H9 (cell line): ENCODE measurements around the gene CEACAM20. TPM values are rescaled to one million over a fixed set of nuclear protein-coding genes. Genes with fewer than 3 reads are reported as not detected.

Source experiments
- DNase-seq: peaks from one replicate; pipeline ENCODE4 v3.0.0-alpha.2; 2017
- H2AFZ ChIP-seq: one replicate; pipeline ENCODE4 v1.6.1; 2013; ENCODE audit warnings: mild to moderate bottlenecking, low read length, control low read depth, moderate library complexity
- H2AK5ac ChIP-seq: 2 replicates; pipeline ENCODE4 v1.6.1; 2013; ENCODE audit warnings: low read length, control low read depth, mixed read lengths; ENCODE audit not compliant: insufficient read length
- H2BK120ac ChIP-seq: one replicate; pipeline ENCODE4 v1.6.1; 2013; ENCODE audit warnings: low read depth, mild to moderate bottlenecking, low read length, control low read depth, inconsistent platforms; ENCODE audit not compliant: poor library complexity, severe bottlenecking
- H2BK12ac ChIP-seq: 2 replicates; pipeline ENCODE4 v1.6.1; 2013; ENCODE audit warnings: low read length, control low read depth, mixed read lengths, low read depth; ENCODE audit not compliant: insufficient read length
- H2BK15ac ChIP-seq: 2 replicates; pipeline ENCODE4 v1.6.1; 2013; ENCODE audit warnings: low read depth, low read length, control low read depth
- H2BK20ac ChIP-seq: one replicate; pipeline ENCODE4 v1.6.1; 2013; ENCODE audit warnings: low read depth, mild to moderate bottlenecking, low read length, control low read depth, inconsistent platforms; ENCODE audit not compliant: poor library complexity, severe bottlenecking
- H2BK5ac ChIP-seq: 2 replicates; pipeline ENCODE4 v1.6.1; 2013; ENCODE audit warnings: low read length, control low read depth, mixed read lengths; ENCODE audit not compliant: insufficient read length
- H3K14ac ChIP-seq: 2 replicates; pipeline ENCODE4 v1.6.1; 2013; ENCODE audit warnings: low read length, control low read depth; ENCODE audit not compliant: insufficient read depth
- H3K18ac ChIP-seq: 2 replicates; pipeline ENCODE4 v1.6.1; 2013; ENCODE audit warnings: low read depth, mild to moderate bottlenecking, mixed read lengths, low read length, control low read depth; ENCODE audit not compliant: insufficient read length
- H3K23ac ChIP-seq: 2 replicates; pipeline ENCODE4 v1.6.1; 2013; ENCODE audit warnings: low read length, control low read depth, mixed read lengths, low read depth; ENCODE audit not compliant: insufficient read length
- H3K23me2 ChIP-seq: 2 replicates; pipeline ENCODE4 v1.6.1; 2013; ENCODE audit warnings: low read depth, mild to moderate bottlenecking, mixed read lengths, low read length, control low read depth; ENCODE audit not compliant: insufficient read length, poor library complexity, severe bottlenecking
- H3K27ac ChIP-seq: 2 replicates; pipeline ENCODE4 v1.5.1; 2013; ENCODE audit warnings: low read length, control low read depth, mixed read lengths, low read depth; ENCODE audit not compliant: insufficient read length
- H3K27me3 ChIP-seq: 2 replicates; pipeline ENCODE4 v1.6.1; 2013; ENCODE audit warnings: low read length, control low read depth, inconsistent platforms; ENCODE audit not compliant: insufficient read depth
- H3K4ac ChIP-seq: 2 replicates; pipeline ENCODE4 v1.6.1; 2013; ENCODE audit warnings: low read depth, mild to moderate bottlenecking, control low read depth, inconsistent platforms, low read length, moderate library complexity
- H3K4me1 ChIP-seq: 2 replicates; pipeline ENCODE4 v1.6.1; 2013; ENCODE audit warnings: low read length, control low read depth, inconsistent platforms; ENCODE audit not compliant: insufficient read depth
- H3K4me2 ChIP-seq: 2 replicates; pipeline ENCODE4 v1.6.1; 2013; ENCODE audit warnings: low read length, control low read depth, mixed read lengths; ENCODE audit not compliant: insufficient read length, insufficient read depth
- H3K56ac ChIP-seq: 2 replicates; pipeline ENCODE4 v1.6.1; 2013; ENCODE audit warnings: low read depth, mild to moderate bottlenecking, mixed read lengths, low read length, control low read depth; ENCODE audit not compliant: insufficient read length
- H3K79me1 ChIP-seq: 2 replicates; pipeline ENCODE4 v1.6.1; 2013; ENCODE audit warnings: low read depth, mild to moderate bottlenecking, moderate library complexity, low read length, control low read depth, inconsistent platforms; ENCODE audit not compliant: insufficient read depth, poor library complexity, severe bottlenecking
- H3K79me2 ChIP-seq: 2 replicates; pipeline ENCODE4 v1.6.1; 2013; ENCODE audit warnings: low read length, control low read depth, inconsistent platforms; ENCODE audit not compliant: insufficient read depth
- H3K9ac ChIP-seq: 2 replicates; pipeline ENCODE4 v1.6.1; 2013; ENCODE audit warnings: low read length, control low read depth, mixed read lengths; ENCODE audit not compliant: insufficient read length; ENCODE audit errors: extremely low read depth
- H3K9me3 ChIP-seq: one replicate; pipeline ENCODE4 v1.6.1; 2013; ENCODE audit warnings: low read depth, low read length, inconsistent platforms; ENCODE audit not compliant: control insufficient read depth
- H3T11ph ChIP-seq: one replicate; pipeline ENCODE4 v1.6.1; 2013; ENCODE audit warnings: mild to moderate bottlenecking, low read length, control low read depth, inconsistent platforms
- H4K20me1 ChIP-seq: one replicate; pipeline ENCODE4 v1.6.1; 2013; ENCODE audit not compliant: control insufficient read depth, insufficient read length, insufficient read depth
- H4K5ac ChIP-seq: 2 replicates; pipeline ENCODE4 v1.6.1; 2013; ENCODE audit warnings: low read depth, mild to moderate bottlenecking, mixed read lengths, low read length, control low read depth; ENCODE audit not compliant: insufficient read length
- H4K8ac ChIP-seq: replicated peaks from 2 replicates; pipeline ENCODE4 v1.6.1; 2013; ENCODE audit warnings: low read length, control low read depth, mixed read lengths, low read depth; ENCODE audit not compliant: insufficient read length
- H4K91ac ChIP-seq: 2 replicates; pipeline ENCODE4 v1.6.1; 2013; ENCODE audit warnings: low read depth, mild to moderate bottlenecking, moderate library complexity, mixed read lengths, low read length, control low read depth; ENCODE audit not compliant: insufficient read length
- H3K27ac Mint-ChIP-seq, 3 experiments: 2 replicates in 2 of 3; 3 replicates in 1 of 3; pipeline ENCODE4 v1.8.0; 2020 to 2021; ENCODE audit warnings: mixed read lengths in 3 of 3, mild to moderate bottlenecking in 1 of 3, moderate library complexity in 1 of 3
- H3K27me3 Mint-ChIP-seq: 2 replicates; pipeline ENCODE4 v1.8.0; 2021; ENCODE audit warnings: low read depth, mild to moderate bottlenecking, moderate library complexity, mixed read lengths
- H3K36me3 Mint-ChIP-seq, 3 experiments: 2 replicates in 2 of 3; 3 replicates in 1 of 3; pipeline ENCODE4 v1.8.0; 2020 to 2021; ENCODE audit warnings: low read depth in 3 of 3, mixed read lengths in 3 of 3; ENCODE audit not compliant: insufficient read depth in 1 of 3
- H3K4me1 Mint-ChIP-seq, 2 experiments: 2 replicates each; pipeline ENCODE4 v1.8.0; 2020; ENCODE audit warnings: mixed read lengths in 2 of 2
- H3K4me3 Mint-ChIP-seq, 2 experiments: 2 replicates in 1 of 2; 3 replicates in 1 of 2; pipeline ENCODE4 v1.8.0; 2020 to 2021; ENCODE audit warnings: mild to moderate bottlenecking in 2 of 2, mixed read lengths in 2 of 2, moderate library complexity in 1 of 2
- H3K9me3 Mint-ChIP-seq, 2 experiments: 2 replicates in 1 of 2; 3 replicates in 1 of 2; pipeline ENCODE4 v1.8.0; 2020; ENCODE audit warnings: mild to moderate bottlenecking in 2 of 2, mixed read lengths in 2 of 2, moderate library complexity in 1 of 2
- CTCF ChIP-seq: fragments of 200-600 bp; sonication (generic); conservative IDR thresholded peaks from 3 replicates; pipeline ENCODE4 v1.8.0; 2021; ENCODE audit warnings: antibody characterized with exemption, mild to moderate bottlenecking
- WGBS: extraction: QIAGEN DNeasy Blood & Tissue Kit; methylation state at CpG from one replicate; pipeline ENCODE4 v1.1.7; 2013; ENCODE audit warnings: missing lambda C conversion rate, low lambda C conversion rate, mixed read lengths; ENCODE audit not compliant: insufficient read length; ENCODE audit errors: extremely low coverage; 5-methylcytosine and 5-hydroxymethylcytosine counted together
- total RNA-seq: library from RNA; stranded (reverse); gene quantifications from 2 replicates; pipeline ENCODE4 v1.2.1, GENCODE V29; 2021

The CEACAM20 gene
- total RNA-seq, 1 experiment from 2014 or later = not detected

GRCh38 chr19:44544031-44544430 lies 14.6 kb upstream of the CEACAM20 start:
- Histone ChIP-seq H3K79me2 (no peaks in the 10 kb centered on the region), H3K9ac (no peak overlapping the region), H2BK12ac (no peak overlapping the region), H2BK20ac (no peak overlapping the region), H2BK15ac (no peak overlapping the region), H3K18ac (no peak overlapping the region), H3K9me3 (no peaks in the 10 kb centered on the region), H4K20me1 (no peaks in the 10 kb centered on the region), H3K23me2 (no peaks in the 10 kb centered on the region), H3K4me1 (no peaks in the 10 kb centered on the region), H2BK5ac (no peak overlapping the region), H3K23ac (no peak overlapping the region), H3K27ac (no peak overlapping the region), H3T11ph (no peak overlapping the region), H3K4ac (no peak overlapping the region), H4K91ac (no peak overlapping the region), H3K56ac (no peak overlapping the region), H3K4me2 (no peak overlapping the region), H3K79me1 (no peaks in the 10 kb centered on the region), H3K14ac (no peak overlapping the region), H3K27me3 (no peaks in the 10 kb centered on the region), H4K8ac (no peak overlapping the region), H2BK120ac (no peak overlapping the region), H4K5ac (no peak overlapping the region), H2AK5ac (no peak overlapping the region), H2AFZ (no peak overlapping the region)
- Mint-ChIP-seq H3K36me3 (no peaks in the 10 kb centered on the region; a peak in 2 of 7 replicates), H3K9me3 (peaks cover 53 to 62% of the 10 kb centered on the region in 2 experiments), H3K27me3 (peaks cover 60% of the 10 kb centered on the region), H3K4me3 (no peak overlapping the region), H3K27ac (no peak overlapping the region), H3K4me1 (no peaks in the 10 kb centered on the region)
- 100% methylated on average over 1 of the region's 2 CpGs for WGBS
- DNase-seq = no peak
- no peak for TF ChIP-seq CTCF
